DMS114 treated with DMSO at 0.1 percent for 48 hours (cell line): ENCODE data around the gene ZNF675.
"Not testable (repeated sequence)": the region's sequence is repeated elsewhere in the genome, so short reads cannot be mapped to it uniquely, and the experiment has no call there.

Experiments
- DNase-seq: peaks from one replicate; lab custom pipeline; 2025; ENCODE audit not compliant: unreplicated experiment; lab: John Stamatoyannopoulos, UW

ZNF675 gene

GRCh38 chr19:23686621-23687423 lies at the start of gene ZNF675:
TSS of gene ZNF675 (minus strand) at chr19:23687212. CDS start at chr19:23687033, 179 bp downstream.
- peak; percentile 91 for DNase-seq

- not testable (repeated sequence) for DNase-seq
Measured at GRCh38 chr19:23730729-23731465, 43.9 kb upstream of the ZNF675 start.

- DNase-seq = not testable (repeated sequence)
Measured at GRCh38 chr19:23724161-23724560, 37.1 kb upstream of the ZNF675 start.

DNA sequence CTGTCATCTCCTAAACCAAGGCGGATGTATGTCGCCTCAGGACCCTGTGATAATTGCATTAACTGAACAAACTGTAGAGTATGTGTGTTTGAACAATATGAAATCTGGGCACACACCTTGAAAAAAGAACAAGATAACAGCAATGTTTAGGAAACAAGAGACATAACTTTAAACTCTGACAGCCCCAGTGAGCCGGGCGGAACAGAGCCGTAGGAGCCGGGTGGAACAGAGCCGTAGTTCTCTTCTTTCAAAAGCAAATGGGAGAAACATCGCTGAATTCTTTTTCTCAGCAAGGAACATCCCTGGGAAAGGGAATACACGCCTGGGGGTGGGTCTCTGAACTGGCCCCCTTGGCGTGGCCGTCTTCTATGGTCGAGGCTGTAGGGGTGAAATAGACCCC lies 31.8 kb upstream of the ZNF675 start:
- DNase-seq = no peak

DNA sequence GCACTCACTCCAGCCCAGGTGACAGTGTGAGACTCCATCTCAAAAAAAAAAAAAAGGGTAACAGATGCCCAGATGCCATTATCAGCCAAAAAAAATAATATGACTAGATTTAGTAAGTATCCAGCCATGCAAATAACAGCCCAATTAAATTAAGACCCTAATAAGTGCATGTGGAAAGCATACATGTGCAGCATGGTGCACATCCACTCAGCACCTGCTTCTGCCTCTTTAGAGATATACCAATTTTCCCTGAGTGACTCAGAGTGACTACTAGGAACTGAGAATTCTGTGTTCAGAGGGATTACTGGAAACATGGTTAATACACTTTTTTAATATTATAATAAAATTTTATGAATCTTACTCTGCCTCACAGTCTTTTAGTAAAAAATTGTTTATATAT lies 29.8 kb upstream of the ZNF675 start:
- no peak for DNase-seq

- DNase-seq = no peak
Measured at GRCh38 chr19:23709347-23709746, 22.3 kb upstream of the ZNF675 start.

- no peak for DNase-seq
Measured at GRCh38 chr19:23706657-23707056, 19.6 kb upstream of the ZNF675 start.

DNA sequence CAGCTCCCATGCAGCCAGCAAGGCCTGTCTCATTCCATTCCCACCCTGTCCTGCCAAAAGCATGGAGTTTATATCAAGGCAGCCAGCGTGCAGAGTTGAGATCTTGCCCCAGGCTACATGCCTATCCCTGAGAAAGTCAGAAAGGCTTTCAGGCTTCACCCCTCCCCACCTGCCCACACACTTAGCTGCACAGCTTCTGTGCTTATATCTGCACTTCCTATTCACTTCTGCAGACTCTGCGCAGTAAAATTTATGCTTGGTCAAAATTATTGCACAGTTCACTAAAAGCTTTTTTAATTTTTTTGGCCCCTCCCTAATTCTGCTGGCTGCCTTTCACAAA lies 12.5 kb upstream of the ZNF675 start:
- DNase-seq = no peak

DNA sequence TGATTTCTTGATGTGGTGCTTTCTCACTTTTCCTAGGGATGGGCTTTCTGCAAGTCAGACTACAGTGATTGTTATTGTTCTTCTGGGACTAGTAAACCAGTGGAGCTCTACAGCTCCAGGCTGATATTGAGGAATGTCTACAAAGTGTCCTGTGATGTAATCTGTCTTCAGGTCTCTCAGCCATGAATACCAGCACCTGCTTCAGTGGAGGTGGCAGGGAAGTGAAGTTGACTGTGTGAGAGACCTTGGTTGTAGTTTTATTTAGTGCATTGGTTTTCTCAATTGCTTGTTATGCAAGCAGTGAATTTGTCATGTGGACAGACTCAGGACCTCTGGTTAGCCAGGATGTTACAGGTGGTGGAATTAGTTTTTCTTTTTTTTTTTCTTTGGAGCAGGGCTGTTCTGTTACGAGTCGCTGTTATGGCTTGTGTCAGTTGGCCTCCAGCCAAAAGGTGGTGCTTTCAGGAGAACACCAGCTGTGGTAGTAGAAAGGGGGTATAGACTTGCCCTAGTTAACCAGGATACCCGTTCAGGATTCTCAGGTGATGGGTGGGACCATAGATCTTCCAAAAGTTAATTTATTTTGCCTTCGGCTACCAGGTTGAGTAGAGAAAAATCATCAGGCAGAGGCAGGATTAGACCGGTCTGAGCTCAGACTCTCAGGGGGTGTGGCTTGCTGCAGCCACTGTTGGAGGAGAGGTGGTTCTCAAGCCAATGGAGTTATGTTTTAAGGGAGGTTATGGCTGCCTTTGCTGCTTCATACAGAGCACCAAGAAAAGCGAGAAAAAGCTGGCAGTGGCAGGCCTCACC lies 11.9 kb upstream of the ZNF675 start:
- DNase-seq = no peak

- not testable (repeated sequence) for DNase-seq
Measured at GRCh38 chr19:23692937-23693336, 5.9 kb upstream of the ZNF675 start.

DNA sequence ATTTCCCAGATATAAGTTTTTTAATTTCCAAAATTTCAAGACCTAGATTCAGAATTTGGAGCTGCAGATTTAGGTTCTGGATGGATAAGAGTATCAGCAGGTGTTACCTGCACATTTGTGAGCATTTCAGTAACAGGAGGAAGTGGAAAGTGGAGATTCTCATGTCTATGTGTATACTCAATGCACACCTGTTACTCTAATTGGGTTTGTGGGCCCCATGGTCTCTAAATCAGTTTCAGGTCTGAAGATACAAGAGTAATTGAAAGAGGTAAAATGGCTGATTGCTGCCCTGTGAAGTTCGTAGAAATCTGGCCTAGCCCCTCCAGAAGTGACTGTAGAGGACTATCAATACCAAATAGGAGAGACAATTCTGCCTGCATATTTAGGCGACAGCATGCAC lies 13.9 kb downstream of the ZNF675 start:
- DNase-seq = no peak

DNA sequence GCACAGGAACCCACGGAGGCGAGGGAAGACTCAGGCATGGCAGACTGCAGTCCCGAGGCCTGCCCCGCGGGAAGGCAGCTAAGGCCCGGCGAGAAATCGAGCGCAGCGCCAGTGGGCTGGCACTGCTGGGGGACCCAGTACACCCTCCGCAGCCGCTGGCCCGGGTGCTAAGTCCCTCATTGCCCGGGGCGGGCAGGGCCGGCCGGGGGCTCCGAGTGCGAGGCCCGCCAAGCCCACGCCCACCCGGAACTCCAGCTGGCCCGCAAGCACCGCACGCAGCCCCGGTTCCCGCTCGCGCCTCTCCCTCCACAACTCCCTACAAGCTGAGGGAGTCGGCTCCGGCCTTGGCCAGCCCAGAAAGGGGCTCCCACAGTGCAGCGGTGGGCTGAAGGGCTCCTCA lies 18.4 kb downstream of the ZNF675 start:
- DNase-seq = not testable (repeated sequence)

DNA sequence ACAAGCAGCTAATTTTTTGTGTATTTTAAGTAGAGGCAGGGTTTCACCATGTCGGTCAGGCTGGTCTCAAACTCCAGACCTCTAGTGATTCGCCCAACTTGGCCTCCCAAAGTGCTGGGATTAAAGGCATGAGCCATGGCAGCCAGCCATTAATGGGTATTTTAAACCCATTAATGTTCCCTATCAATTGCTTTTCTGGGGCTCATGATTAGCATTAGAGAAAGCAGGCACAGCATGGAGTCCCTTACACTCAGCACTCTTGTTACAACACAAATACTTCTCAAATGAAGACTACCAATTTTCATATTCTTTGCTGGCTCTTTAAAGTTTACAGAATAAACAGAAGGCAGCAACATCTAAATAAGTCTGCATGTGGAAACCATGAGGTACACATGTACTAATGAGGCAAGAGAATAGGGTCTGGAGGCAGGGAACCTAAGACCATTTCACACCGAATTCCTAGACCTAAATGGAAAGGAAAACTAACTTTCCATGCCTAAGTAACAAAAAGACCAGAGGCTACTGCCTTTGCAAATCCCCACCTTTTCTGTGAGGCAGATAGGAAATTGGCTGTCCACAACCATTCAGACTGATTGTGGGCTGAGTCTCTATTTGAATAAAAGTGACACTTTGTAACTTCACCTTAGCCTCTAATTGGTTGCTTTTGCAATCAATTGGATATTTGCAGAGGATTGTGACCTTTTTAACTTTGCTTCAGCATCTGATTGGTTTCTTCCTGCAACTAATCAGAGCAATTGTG lies 21.2 kb downstream of the ZNF675 start:
- DNase-seq = no peak

DNA sequence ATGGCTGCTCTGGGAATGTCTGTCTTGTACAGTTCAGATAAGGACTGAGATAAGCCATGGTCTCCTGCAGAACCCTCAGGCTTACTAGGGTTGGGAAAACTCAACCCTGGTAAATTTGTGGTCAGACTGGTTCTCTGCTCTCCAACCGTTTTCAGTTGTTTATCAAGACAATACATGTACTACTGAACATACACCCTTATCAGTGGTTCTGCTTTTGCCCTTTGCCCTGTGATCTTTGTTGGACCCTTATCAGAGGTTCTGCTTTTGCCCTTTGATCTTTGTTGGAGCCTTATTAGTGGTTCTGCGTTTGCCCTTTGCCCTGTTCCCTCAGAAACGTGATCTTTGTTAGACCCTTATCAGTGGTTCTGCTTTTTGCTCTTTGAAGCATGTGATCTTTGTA lies 37.2 kb downstream of the ZNF675 start:
- not testable (repeated sequence) for DNase-seq
